GM19467 (cell line): ENCODE results near the gene ERGIC1.
"Not testable (repeated sequence)": the region's sequence is repeated elsewhere in the genome, so short reads cannot be mapped to it uniquely, and the experiment has no call there.

ENCODE experiments used
- ATAC-seq: cut with Tn5 transposase; IDR thresholded peaks from one replicate; pipeline ENCODE4 v1.9.1; 2021; ENCODE audit warnings: mild to moderate bottlenecking, moderate library complexity; ENCODE audit not compliant: unreplicated experiment

The ERGIC1 gene

GRCh38 chr5:172800088-172800551 is 33.9 kb upstream of the ERGIC1 start:
- ATAC-seq: no peak

GRCh38 chr5:172801179-172801671 is 32.8 kb upstream of the ERGIC1 start:
- no peak for ATAC-seq

GRCh38 chr5:172802112-172802511 is 31.9 kb upstream of the ERGIC1 start:
- no peak for ATAC-seq

- ATAC-seq: no peak
Observed at GRCh38 chr5:172802567-172803176, 31.4 kb upstream of the ERGIC1 start.

- no peak for ATAC-seq
Observed at GRCh38 chr5:172805018-172805683, 28.9 kb upstream of the ERGIC1 start.

- no peak for ATAC-seq
Observed at GRCh38 chr5:172805736-172806255, 28.3 kb upstream of the ERGIC1 start.

- peak; percentile 92 for ATAC-seq
Observed at GRCh38 chr5:172806897-172807672, 27.0 kb upstream of the ERGIC1 start.

- ATAC-seq: no peak
Observed at GRCh38 chr5:172807766-172808311, 26.2 kb upstream of the ERGIC1 start.

- ATAC-seq: no peak
Observed at GRCh38 chr5:172809774-172810173, 24.3 kb upstream of the ERGIC1 start.

GRCh38 chr5:172810996-172811395 is 23.1 kb upstream of the ERGIC1 start:
- not testable (repeated sequence) for ATAC-seq

GRCh38 chr5:172815631-172816030 is 18.4 kb upstream of the ERGIC1 start:
- no peak for ATAC-seq

GRCh38 chr5:172816925-172817562 is 17.0 kb upstream of the ERGIC1 start:
- ATAC-seq: no peak

GRCh38 chr5:172817664-172818063 is 16.4 kb upstream of the ERGIC1 start:
- no peak for ATAC-seq

- ATAC-seq: no peak
Observed at GRCh38 chr5:172818081-172818480, 16.0 kb upstream of the ERGIC1 start.

- no peak for ATAC-seq
Observed at GRCh38 chr5:172819569-172819968, 14.5 kb upstream of the ERGIC1 start.

- no peak for ATAC-seq
Observed at GRCh38 chr5:172820046-172820767, 13.8 kb upstream of the ERGIC1 start.

GRCh38 chr5:172821340-172821985 is 12.6 kb upstream of the ERGIC1 start:
- no peak for ATAC-seq

GRCh38 chr5:172823840-172824362 is 10.2 kb upstream of the ERGIC1 start:
- ATAC-seq: no peak

- ATAC-seq: no peak
Observed at GRCh38 chr5:172825610-172826204, 8.3 kb upstream of the ERGIC1 start.
